ENCODE data around the gene LGALS8.
A peak's percentile ranks its signal among the peaks of the same experiment; 100 is the strongest.
"Not testable (repeated sequence)": the region's sequence is repeated elsewhere in the genome, so short reads cannot be mapped to it uniquely, and the experiment has no call there.

Gene LGALS8

DNA sequence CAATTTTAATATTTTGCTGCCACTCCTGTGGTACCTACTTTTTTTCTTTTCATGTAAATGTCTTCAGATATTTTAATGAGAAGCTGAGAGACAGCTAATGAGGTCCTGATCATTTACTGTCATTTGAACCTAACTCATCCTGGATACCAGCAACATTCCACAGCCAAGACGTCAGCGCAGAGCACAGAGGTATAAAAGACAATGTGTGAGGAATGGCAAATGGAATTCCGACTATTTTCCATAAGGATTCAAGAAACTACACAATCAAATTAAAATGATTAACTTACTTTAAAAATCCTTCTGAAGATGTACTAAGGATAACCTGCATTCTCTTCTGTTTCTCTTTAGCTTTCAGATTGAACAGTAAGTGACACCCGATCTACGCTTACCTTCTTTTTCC lies 41.7 kb downstream of the LGALS8 start:
- Histone ChIP-seq H3K9me3 (ENCODE audit: control insufficient read depth, low read length) (no peaks in the 10 kb centered on the region), H3K9ac (ENCODE audit: low read length) (no peak overlapping the region), H3K36me3 (ENCODE audit: control insufficient read depth, insufficient read depth, low read length, severe bottlenecking) (peaks cover 97% of the 10 kb centered on the region), H3K4me3 (ENCODE audit: low read length) (no peak overlapping the region), H3K27me3 (replicated peaks; ENCODE audit: control insufficient read depth, insufficient read depth, low read length) (no peaks in the 10 kb centered on the region), H3K4me1 (ENCODE audit: control insufficient read depth, insufficient read depth, low read length) (no peaks in the 10 kb centered on the region)
- no peak for DNase-seq (ENCODE audit: low read depth)

DNA sequence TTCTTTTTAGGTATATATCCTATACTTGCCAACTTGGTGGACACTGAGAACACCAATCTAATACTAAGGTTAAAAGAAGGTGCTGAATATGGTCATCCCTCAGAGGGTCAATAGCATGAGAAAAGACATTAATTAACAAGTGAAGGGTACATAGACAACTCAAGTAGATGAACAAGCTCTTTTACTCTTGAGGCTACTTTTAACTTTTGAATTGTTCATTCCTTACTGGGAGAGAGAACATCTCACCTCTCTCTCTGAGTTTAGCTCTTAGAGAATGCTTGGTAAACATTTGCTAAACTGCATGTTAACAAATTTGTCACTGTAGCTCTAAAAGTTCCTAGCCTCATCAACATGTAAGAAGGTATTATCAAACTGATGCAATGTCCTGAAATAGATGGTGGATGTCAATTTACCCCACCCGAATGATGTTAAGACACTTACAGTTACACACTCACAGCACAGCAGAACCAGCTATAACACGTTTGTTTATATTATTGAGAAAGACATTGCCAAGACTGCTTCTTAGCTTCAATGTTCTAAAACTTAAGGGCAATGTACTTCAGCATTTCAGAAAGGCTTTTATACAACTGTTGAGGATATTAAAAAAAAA lies 44.6 kb downstream of the LGALS8 start:
- H3K4me3 ChIP-seq (ENCODE audit: low read length) = no peak overlapping the region
- no peaks in the 10 kb centered on the region for H3K27me3 ChIP-seq (replicated peaks; ENCODE audit: control insufficient read depth, insufficient read depth, low read length)
- no peaks in the 10 kb centered on the region for H3K9me3 ChIP-seq (ENCODE audit: control insufficient read depth, low read length)
- no peak overlapping the region for H3K9ac ChIP-seq (ENCODE audit: low read length)
- DNase-seq (ENCODE audit: low read depth) = peak; percentile 68
- H3K4me1 ChIP-seq (ENCODE audit: control insufficient read depth, insufficient read depth, low read length) = no peaks in the 10 kb centered on the region
- H3K36me3 ChIP-seq (ENCODE audit: control insufficient read depth, insufficient read depth, low read length, severe bottlenecking) = peaks cover 99% of the 10 kb centered on the region

DNA sequence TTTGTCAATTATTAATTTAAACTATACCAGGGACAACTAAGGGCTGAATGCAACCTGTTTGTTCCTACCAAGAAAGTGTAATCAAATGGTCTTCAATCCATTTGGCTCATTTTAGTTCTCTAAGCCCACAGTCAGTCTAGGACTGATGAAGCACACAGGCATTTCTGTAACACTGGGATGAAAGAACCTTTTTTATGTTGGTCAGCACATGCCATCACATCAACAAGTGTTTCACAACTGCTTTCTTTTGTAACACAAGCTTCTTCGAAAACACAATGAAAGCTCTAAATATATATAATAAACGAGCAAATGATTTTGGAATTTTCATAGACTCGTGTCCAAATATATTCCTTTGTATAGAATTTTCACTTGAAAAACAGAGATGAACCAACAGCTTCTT lies 51.7 kb downstream of the LGALS8 start:
- Histone ChIP-seq H3K27me3 (replicated peaks; ENCODE audit: control insufficient read depth, insufficient read depth, low read length) (no peaks in the 10 kb centered on the region), H3K4me1 (ENCODE audit: control insufficient read depth, insufficient read depth, low read length) (peaks cover 14% of the 10 kb centered on the region), H3K36me3 (ENCODE audit: control insufficient read depth, insufficient read depth, low read length, severe bottlenecking) (peaks cover 94% of the 10 kb centered on the region), H3K4me3 (ENCODE audit: low read length) (peak overlapping the region; percentile 27), H3K9ac (ENCODE audit: low read length) (no peak overlapping the region), H3K9me3 (ENCODE audit: control insufficient read depth, low read length) (no peaks in the 10 kb centered on the region)
- peak; percentile 48 for DNase-seq (ENCODE audit: low read depth)

DNA sequence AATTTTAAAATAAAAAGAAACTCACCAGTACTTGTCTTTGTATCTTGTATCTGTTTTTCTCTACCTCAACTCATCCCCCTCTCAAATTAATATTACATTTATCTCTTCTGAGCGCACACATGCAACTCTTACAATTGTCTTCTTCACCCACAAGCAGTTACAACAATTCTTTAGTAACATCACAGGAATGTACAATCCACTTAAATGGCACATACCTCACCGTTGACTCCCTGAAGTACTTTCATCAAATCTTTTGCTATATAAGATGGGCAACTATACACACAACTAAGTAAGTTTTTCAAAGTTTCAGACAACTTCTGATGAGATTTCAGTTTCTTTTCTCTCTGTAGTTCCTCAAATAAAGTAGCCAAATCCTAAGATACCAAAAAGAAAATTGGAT lies 52.2 kb downstream of the LGALS8 start:
- Histone ChIP-seq H3K9me3 (ENCODE audit: control insufficient read depth, low read length) (no peaks in the 10 kb centered on the region), H3K4me1 (ENCODE audit: control insufficient read depth, insufficient read depth, low read length) (peaks cover 14% of the 10 kb centered on the region), H3K4me3 (ENCODE audit: low read length) (peak overlapping the region; percentile 27), H3K27me3 (replicated peaks; ENCODE audit: control insufficient read depth, insufficient read depth, low read length) (no peaks in the 10 kb centered on the region), H3K36me3 (ENCODE audit: control insufficient read depth, insufficient read depth, low read length, severe bottlenecking) (peaks cover 92% of the 10 kb centered on the region), H3K9ac (ENCODE audit: low read length) (no peak overlapping the region)
- peak; percentile 45 for DNase-seq (ENCODE audit: low read depth)

DNA sequence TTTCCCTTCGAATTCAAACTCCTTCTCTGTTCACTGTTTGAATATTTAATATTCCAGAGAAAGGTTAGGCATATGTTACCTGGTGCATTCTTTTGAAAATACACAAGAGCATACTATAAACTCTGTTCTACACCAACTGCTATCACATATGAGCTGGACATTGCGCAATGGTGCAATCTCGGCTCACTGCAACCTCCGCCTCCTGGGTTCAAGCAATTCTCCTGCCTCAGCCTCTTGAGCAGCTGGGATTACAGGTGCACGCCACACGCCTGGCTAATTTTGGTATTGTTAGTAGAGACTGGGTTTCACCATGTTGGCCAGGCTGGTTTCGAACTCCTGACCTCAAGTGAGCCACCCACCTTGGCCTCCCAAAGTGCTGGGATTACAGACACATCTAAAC lies 53.3 kb downstream of the LGALS8 start:
- H3K9me3 ChIP-seq (ENCODE audit: control insufficient read depth, low read length); H3K9ac ChIP-seq (ENCODE audit: low read length); H3K27me3 ChIP-seq (replicated peaks; ENCODE audit: control insufficient read depth, insufficient read depth, low read length); DNase-seq (ENCODE audit: low read depth); H3K4me3 ChIP-seq (ENCODE audit: low read length): not testable (repeated sequence)
- peaks cover 14% of the 10 kb centered on the region for H3K4me1 ChIP-seq (ENCODE audit: control insufficient read depth, insufficient read depth, low read length)
- peaks cover 91% of the 10 kb centered on the region for H3K36me3 ChIP-seq (ENCODE audit: control insufficient read depth, insufficient read depth, low read length, severe bottlenecking)

DNA sequence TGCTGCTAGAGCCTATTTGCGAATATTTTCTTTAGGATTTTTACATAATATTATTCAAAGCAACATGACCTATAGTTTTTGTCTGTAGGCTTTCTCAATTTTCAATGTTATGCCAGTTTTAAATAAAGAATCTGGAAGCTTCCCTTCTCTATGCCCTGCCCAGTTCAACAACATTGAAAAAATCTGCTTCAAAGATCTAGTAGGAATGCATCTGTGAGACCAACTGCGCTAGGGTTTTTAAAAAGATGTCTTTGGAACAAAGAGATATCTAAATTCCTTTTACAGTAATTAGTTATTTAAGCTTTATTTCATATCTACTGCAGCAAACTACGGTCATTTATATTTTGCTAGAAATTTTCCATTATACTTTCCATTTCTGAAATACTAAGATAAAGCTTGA lies 54.9 kb downstream of the LGALS8 start:
- peaks cover 88% of the 10 kb centered on the region for H3K36me3 ChIP-seq (ENCODE audit: control insufficient read depth, insufficient read depth, low read length, severe bottlenecking)

DNA sequence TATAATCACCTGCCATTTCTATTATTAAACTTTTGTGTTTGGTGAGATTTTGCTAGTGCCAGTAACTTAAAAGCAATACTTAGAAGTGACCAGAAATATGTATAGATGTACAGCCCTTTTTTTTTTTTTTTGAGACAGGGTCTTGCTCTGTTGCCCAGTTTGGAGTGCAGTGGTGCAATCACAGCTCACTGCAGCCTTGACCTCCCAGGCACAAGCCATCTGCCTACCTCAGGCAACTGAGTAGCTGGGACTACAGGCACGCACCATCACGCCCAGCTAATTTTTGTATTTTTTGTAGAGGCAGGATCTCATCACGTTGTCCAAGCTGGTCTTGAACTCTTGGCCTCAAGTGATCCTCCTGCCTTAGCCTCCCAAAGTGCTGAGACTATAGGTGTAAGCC lies 56.6 kb downstream of the LGALS8 start:
- not testable (repeated sequence) for H3K4me1 ChIP-seq (ENCODE audit: control insufficient read depth, insufficient read depth, low read length); H3K27me3 ChIP-seq (replicated peaks; ENCODE audit: control insufficient read depth, insufficient read depth, low read length); H3K9me3 ChIP-seq (ENCODE audit: control insufficient read depth, low read length); DNase-seq (ENCODE audit: low read depth); H3K4me3 ChIP-seq (ENCODE audit: low read length); H3K9ac ChIP-seq (ENCODE audit: low read length)
- H3K36me3 ChIP-seq (ENCODE audit: control insufficient read depth, insufficient read depth, low read length, severe bottlenecking) = peaks cover 88% of the 10 kb centered on the region

More for the DNA sequence above, 54.9 kb downstream of the LGALS8 start:
- Histone ChIP-seq H3K9me3 (ENCODE audit: control insufficient read depth, low read length) (no peaks in the 10 kb centered on the region), H3K4me1 (ENCODE audit: control insufficient read depth, insufficient read depth, low read length) (peaks cover 14% of the 10 kb centered on the region), H3K9ac (ENCODE audit: low read length) (no peak overlapping the region), H3K4me3 (ENCODE audit: low read length) (no peak overlapping the region), H3K27me3 (replicated peaks; ENCODE audit: control insufficient read depth, insufficient read depth, low read length) (no peaks in the 10 kb centered on the region)
- DNase-seq (ENCODE audit: low read depth) = no peak

DNA sequence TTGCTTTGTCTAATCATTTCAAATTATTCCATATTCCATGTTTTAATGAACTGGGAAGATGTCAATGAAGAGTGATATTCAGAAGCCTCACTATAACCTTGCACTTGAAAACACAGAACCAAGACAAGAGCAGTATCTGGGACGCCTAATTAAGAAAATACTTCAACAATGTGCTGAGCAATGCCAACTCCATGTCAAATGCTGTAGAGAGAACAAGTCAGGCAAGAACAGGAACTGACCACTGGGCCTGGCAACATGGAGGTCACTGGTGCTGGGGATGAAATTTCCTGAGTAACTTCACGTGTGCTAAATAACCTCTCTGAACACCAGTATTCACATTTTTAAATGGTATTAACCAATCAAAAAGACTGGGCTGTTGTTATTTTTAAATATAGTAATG lies 57.7 kb downstream of the LGALS8 start:
- Histone ChIP-seq H3K36me3 (ENCODE audit: control insufficient read depth, insufficient read depth, low read length, severe bottlenecking) (peaks cover 89% of the 10 kb centered on the region), H3K4me3 (ENCODE audit: low read length) (no peak overlapping the region), H3K9ac (ENCODE audit: low read length) (no peak overlapping the region), H3K9me3 (ENCODE audit: control insufficient read depth, low read length) (no peaks in the 10 kb centered on the region), H3K27me3 (replicated peaks; ENCODE audit: control insufficient read depth, insufficient read depth, low read length) (no peaks in the 10 kb centered on the region), H3K4me1 (ENCODE audit: control insufficient read depth, insufficient read depth, low read length) (no peaks in the 10 kb centered on the region)
- DNase-seq (ENCODE audit: low read depth) = no peak

DNA sequence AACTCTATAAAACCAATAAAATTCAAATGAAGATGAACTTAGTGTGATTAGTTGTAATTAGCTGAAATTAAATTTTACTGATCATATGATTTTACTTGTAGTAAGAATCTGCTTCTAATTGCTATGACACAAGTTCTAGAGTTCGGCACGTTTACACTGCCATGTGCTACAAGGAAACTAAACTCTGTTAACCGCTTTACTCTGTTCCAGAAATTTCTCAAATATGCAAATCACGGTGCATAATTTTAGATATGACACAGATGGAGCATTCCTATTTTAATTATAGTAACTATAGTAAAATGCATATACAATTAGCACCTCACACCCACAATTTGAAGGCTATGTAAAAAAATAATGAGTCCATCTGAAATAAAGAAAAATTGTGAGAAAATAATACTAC lies 65.7 kb downstream of the LGALS8 start:
- no peaks in the 10 kb centered on the region for H3K9me3 ChIP-seq (ENCODE audit: control insufficient read depth, low read length)
- no peak overlapping the region for H3K9ac ChIP-seq (ENCODE audit: low read length)
- no peak for DNase-seq (ENCODE audit: low read depth)
- no peaks in the 10 kb centered on the region for H3K27me3 ChIP-seq (replicated peaks; ENCODE audit: control insufficient read depth, insufficient read depth, low read length)
- H3K4me1 ChIP-seq (ENCODE audit: control insufficient read depth, insufficient read depth, low read length) = no peaks in the 10 kb centered on the region
- H3K4me3 ChIP-seq (ENCODE audit: low read length) = no peak overlapping the region
- peaks cover 93% of the 10 kb centered on the region for H3K36me3 ChIP-seq (ENCODE audit: control insufficient read depth, insufficient read depth, low read length, severe bottlenecking)

DNA sequence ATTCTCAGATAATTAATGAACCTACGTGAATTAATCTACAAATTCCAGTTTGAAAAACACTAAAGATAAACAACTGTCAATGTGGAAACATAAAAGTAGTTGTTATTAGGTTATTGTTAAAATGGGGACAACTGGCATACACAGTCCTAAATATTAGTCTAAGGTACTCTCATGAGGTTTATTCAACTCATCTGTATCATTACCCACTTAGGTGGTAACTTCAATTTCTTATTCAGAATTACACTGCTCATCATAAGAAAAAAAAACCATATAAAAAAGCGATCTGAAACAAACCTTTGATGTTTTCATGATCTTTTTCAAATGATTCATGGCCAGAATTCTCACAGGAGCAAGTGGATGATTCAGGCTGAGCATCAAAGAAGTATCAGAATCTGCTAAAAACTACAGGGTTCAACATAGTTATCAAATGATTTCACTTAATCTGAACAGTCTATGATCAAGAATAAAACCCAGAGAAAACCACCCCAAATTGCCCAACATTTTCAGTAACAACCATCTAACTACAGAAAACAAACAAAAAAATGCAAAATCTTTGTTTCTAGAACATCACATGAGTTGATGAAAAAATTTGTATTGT lies 66.9 kb downstream of the LGALS8 start:
- no peaks in the 10 kb centered on the region for H3K4me1 ChIP-seq (ENCODE audit: control insufficient read depth, insufficient read depth, low read length)
- no peak overlapping the region for H3K4me3 ChIP-seq (ENCODE audit: low read length)
- H3K36me3 ChIP-seq (ENCODE audit: control insufficient read depth, insufficient read depth, low read length, severe bottlenecking) = peaks cover 93% of the 10 kb centered on the region
- no peaks in the 10 kb centered on the region for H3K9me3 ChIP-seq (ENCODE audit: control insufficient read depth, low read length)
- H3K27me3 ChIP-seq (replicated peaks; ENCODE audit: control insufficient read depth, insufficient read depth, low read length) = no peaks in the 10 kb centered on the region
- no peak overlapping the region for H3K9ac ChIP-seq (ENCODE audit: low read length)
- no peak for DNase-seq (ENCODE audit: low read depth)

DNA sequence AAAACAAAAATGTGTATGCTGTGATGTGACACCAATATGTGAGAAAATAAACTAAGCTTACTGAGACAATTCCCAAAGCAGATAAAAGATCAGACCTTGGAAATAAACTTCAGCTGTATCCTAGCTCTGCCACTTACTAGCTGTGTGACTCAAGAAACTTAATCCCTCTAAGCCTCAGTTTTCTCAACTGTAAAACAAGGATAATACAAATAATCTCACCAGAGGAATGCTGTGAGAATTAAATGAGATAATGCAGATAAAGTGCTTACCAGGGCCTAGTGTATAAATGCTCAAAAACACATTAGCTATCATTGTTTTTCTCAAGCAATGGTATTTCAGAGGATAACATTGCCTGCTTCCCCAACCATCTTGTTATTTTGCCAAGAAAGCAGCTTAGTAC lies 78.4 kb downstream of the LGALS8 start:
- Histone ChIP-seq H3K9me3 (ENCODE audit: control insufficient read depth, low read length) (no peaks in the 10 kb centered on the region), H3K9ac (ENCODE audit: low read length) (no peak overlapping the region), H3K36me3 (ENCODE audit: control insufficient read depth, insufficient read depth, low read length, severe bottlenecking) (peaks cover 40% of the 10 kb centered on the region), H3K4me3 (ENCODE audit: low read length) (no peak overlapping the region), H3K27me3 (replicated peaks; ENCODE audit: control insufficient read depth, insufficient read depth, low read length) (no peaks in the 10 kb centered on the region), H3K4me1 (ENCODE audit: control insufficient read depth, insufficient read depth, low read length) (peaks cover 7% of the 10 kb centered on the region)
- no peak for DNase-seq (ENCODE audit: low read depth)

Data from adipocyte (in vitro differentiated cells).